ENCODE measurements around the gene RNF38.

RNF38 gene

DNA sequence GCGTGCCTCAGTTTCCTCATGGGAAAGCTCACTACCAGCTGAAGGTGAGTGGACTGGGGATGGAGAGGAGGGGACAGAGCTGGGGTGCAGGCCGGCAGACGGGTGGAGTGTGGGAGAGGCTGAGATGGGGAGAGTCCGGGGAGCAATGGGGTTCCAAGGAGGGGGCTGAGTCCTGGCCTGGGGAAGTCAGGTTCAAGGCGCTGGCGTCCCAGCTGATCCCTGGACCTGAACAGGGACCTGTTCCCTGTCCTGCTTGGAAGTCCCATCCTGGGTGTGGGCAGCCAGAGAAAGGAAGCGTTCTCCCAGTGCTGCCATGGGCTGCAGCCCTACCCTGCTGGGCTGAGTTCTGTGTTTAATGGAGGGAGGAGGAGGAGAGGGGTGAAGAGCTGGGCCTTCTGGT is 80.9 kb downstream of the RNF38 start (continued):
- TF ChIP-seq, protein P1, sequence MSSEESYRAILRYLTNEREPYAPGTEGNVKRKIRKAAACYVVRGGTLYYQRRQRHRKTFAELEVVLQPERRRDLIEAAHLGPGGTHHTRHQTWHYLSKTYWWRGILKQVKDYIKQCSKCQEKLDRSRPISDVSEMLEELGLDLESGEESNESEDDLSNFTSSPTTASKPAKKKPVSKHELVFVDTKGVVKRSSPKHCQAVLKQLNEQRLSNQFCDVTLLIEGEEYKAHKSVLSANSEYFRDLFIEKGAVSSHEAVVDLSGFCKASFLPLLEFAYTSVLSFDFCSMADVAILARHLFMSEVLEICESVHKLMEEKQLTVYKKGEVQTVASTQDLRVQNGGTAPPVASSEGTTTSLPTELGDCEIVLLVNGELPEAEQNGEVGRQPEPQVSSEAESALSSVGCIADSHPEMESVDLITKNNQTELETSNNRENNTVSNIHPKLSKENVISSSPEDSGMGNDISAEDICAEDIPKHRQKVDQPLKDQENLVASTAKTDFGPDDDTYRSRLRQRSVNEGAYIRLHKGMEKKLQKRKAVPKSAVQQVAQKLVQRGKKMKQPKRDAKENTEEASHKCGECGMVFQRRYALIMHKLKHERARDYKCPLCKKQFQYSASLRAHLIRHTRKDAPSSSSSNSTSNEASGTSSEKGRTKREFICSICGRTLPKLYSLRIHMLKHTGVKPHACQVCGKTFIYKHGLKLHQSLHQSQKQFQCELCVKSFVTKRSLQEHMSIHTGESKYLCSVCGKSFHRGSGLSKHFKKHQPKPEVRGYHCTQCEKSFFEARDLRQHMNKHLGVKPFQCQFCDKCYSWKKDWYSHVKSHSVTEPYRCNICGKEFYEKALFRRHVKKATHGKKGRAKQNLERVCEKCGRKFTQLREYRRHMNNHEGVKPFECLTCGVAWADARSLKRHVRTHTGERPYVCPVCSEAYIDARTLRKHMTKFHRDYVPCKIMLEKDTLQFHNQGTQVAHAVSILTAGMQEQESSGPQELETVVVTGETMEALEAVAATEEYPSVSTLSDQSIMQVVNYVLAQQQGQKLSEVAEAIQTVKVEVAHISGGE (tag by site-specific recombination; conservative IDR thresholded peaks at IDR 0.05; ENCODE audit: low read depth), result no peak
- TF ChIP-seq TRIM28 (IDR thresholded peaks at IDR 0.05; ENCODE audit: borderline replicate concordance, low read length), result no peak
- TF ChIP-seq, protein P2, sequence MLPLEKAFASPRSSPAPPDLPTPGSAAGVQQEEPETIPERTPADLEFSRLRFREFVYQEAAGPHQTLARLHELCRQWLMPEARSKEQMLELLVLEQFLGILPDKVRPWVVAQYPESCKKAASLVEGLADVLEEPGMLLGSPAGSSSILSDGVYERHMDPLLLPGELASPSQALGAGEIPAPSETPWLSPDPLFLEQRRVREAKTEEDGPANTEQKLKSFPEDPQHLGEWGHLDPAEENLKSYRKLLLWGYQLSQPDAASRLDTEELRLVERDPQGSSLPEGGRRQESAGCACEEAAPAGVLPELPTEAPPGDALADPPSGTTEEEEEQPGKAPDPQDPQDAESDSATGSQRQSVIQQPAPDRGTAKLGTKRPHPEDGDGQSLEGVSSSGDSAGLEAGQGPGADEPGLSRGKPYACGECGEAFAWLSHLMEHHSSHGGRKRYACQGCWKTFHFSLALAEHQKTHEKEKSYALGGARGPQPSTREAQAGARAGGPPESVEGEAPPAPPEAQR (tag by site-specific recombination; IDR thresholded peaks at IDR 0.05), result no peak
- no peak for TF ChIP-seq OSR2 (tag by site-specific recombination; IDR thresholded peaks at IDR 0.05)
- TF ChIP-seq, protein P3, sequence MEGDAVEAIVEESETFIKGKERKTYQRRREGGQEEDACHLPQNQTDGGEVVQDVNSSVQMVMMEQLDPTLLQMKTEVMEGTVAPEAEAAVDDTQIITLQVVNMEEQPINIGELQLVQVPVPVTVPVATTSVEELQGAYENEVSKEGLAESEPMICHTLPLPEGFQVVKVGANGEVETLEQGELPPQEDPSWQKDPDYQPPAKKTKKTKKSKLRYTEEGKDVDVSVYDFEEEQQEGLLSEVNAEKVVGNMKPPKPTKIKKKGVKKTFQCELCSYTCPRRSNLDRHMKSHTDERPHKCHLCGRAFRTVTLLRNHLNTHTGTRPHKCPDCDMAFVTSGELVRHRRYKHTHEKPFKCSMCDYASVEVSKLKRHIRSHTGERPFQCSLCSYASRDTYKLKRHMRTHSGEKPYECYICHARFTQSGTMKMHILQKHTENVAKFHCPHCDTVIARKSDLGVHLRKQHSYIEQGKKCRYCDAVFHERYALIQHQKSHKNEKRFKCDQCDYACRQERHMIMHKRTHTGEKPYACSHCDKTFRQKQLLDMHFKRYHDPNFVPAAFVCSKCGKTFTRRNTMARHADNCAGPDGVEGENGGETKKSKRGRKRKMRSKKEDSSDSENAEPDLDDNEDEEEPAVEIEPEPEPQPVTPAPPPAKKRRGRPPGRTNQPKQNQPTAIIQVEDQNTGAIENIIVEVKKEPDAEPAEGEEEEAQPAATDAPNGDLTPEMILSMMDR (tag by site-specific recombination; IDR thresholded peaks at IDR 0.05), result no peak

DNA sequence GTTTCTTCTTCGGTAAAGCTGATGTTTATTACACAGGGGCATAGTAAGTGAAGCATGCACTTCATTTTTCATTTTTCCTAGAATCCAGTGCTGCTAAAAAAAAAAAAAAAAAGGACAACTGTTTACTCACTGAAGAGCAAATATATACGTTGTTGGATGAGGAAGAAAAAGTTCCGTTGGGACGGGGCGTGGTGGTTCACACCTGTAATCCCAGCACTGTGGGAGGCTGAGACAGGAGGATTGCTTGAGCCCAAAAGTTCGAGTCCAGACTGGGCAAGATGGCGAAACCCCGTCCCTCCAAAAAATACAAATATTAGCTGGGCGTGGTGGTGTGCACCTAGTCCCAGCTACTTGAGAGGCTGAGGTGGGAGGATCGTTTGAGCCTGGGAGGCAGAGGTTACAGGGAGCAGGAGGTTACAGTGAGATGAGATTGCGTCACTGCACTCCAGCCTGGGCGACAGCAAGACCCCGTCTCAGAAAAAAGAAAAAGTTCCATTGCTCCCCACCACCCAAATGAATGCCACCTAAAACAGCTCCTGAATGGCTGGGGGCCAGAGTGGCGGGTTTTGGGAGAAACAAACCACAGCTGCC is 81.8 kb downstream of the RNF38 start:
- Histone ChIP-seq H3K27ac (ENCODE audit: extremely low read depth, low read depth, low read length) (no peak overlapping the region), H3K4me1 (ENCODE audit: control insufficient read depth, insufficient read depth, low read length) (peaks cover 5% of the 10 kb centered on the region; the same call in 1 of the 2 replicates), H3K9me3 (ENCODE audit: control insufficient read depth, insufficient read depth, low read depth, low read length) (no peaks in the 10 kb centered on the region), H3K4me3 (ENCODE audit: low read depth, low read length) (no peak overlapping the region), H3K36me3 (ENCODE audit: control insufficient read depth in 2 of 2, insufficient read depth in 1 of 2, low read length in 2 of 2) (no peaks in the 10 kb centered on the region)
- CTCF ChIA-PET, result interaction anchor here (0.5 to 4.5 kb wide), 8 partner anchors 11 to 363 kb away, joined by 3 to 42 read pairs (median 4); partner anchors contain the start of gene CLTA
- no peak for TF ChIP-seq ZNF211 (tag by site-specific recombination; IDR thresholded peaks at IDR 0.05; ENCODE audit: low read depth)
- TF ChIP-seq GLIS1 (tag by site-specific recombination; IDR thresholded peaks at IDR 0.05), result no peak
- no peak for TF ChIP-seq ZNF660 (tag by site-specific recombination; IDR thresholded peaks at IDR 0.05)
- no peak for TF ChIP-seq ZNF548 (tag by site-specific recombination; IDR thresholded peaks at IDR 0.05)
- POLR2A ChIA-PET, result no interaction called here

DNA sequence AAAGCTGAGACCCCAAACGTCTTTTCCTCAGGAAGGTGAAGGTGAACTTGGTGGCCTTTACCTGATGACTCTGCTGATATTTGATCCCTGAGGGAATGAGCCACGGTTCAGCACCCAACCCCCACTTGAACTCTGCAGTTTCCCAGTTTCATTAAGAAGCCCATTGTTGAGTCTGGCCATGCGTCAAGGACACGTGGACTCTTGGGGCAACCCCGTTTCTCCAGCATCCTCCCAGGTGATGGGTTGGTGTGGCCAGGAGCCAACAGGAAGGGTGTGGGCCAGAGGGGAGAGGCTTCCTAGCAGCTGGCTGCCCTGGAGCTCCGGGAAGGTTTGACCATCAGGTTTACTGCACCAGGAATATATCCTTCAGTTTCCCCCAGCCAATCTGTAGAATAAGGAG is 82.3 kb downstream of the RNF38 start:
- ChIA-PET CTCF (interaction anchor here (0.6 to 4.5 kb wide), 5 partner anchors 11 to 362 kb away, joined by 3 to 42 read pairs (median 5); no protein-coding TSS in a partner anchor), POLR2A (no interaction called here)
- H3K27ac ChIP-seq (ENCODE audit: extremely low read depth, low read depth, low read length), result no peak overlapping the region
- TF ChIP-seq KLF1 (tag by site-specific recombination; IDR thresholded peaks at IDR 0.05), result peak; percentile 19; the same call in 1 of the 2 replicates
- TF ChIP-seq ZNF10 (tag by site-specific recombination; IDR thresholded peaks at IDR 0.05), result peak; percentile 73; the same call in 1 of the 2 replicates
- TF ChIP-seq ZNF660 (tag by site-specific recombination; IDR thresholded peaks at IDR 0.05), result no peak
- H3K4me1 ChIP-seq (ENCODE audit: control insufficient read depth, insufficient read depth, low read length), result peaks cover 5% of the 10 kb centered on the region; the same call in 1 of the 2 replicates
- H3K4me3 ChIP-seq (ENCODE audit: low read depth, low read length), result no peak overlapping the region
- no peaks in the 10 kb centered on the region for H3K36me3 ChIP-seq (ENCODE audit: control insufficient read depth in 2 of 2, insufficient read depth in 1 of 2, low read length in 2 of 2)
- H3K9me3 ChIP-seq (ENCODE audit: control insufficient read depth, insufficient read depth, low read depth, low read length), result no peaks in the 10 kb centered on the region

Data from HEK293 (cell line).